Nephron progenitor cell (in vitro differentiated cells): Measurements from ENCODE around the gene FAP.

Experiments used
- DNase-seq: peaks from one replicate; pipeline ENCODE4 v3.0.0; 2021
- H3K27ac Mint-ChIP-seq: 2 replicates; pipeline ENCODE4 v1.8.0; 2021; ENCODE audit warnings: mild to moderate bottlenecking, moderate library complexity, mixed read lengths
- H3K27me3 Mint-ChIP-seq: 2 replicates; pipeline ENCODE4 v1.8.0; 2021; ENCODE audit warnings: mild to moderate bottlenecking, low read depth, mixed read lengths; ENCODE audit not compliant: poor library complexity
- H3K36me3 Mint-ChIP-seq: 2 replicates; pipeline ENCODE4 v1.8.0; 2021; ENCODE audit warnings: low read depth, mixed read lengths
- H3K4me1 Mint-ChIP-seq: 2 replicates; pipeline ENCODE4 v1.8.0; 2021; ENCODE audit warnings: mixed read lengths
- H3K4me3 Mint-ChIP-seq: 2 replicates; pipeline ENCODE4 v1.8.0; 2021; ENCODE audit warnings: mild to moderate bottlenecking, moderate library complexity, mixed read lengths
- H3K9me3 Mint-ChIP-seq: 2 replicates; pipeline ENCODE4 v1.8.0; 2021; ENCODE audit warnings: mild to moderate bottlenecking, moderate library complexity, mixed read lengths
- CTCF ChIP-seq: fragments of 200-600 bp; sonication (generic); IDR thresholded peaks from 2 replicates; pipeline ENCODE4 v1.5.0; 2021; ENCODE audit warnings: antibody characterized with exemption

Gene FAP

DNA sequence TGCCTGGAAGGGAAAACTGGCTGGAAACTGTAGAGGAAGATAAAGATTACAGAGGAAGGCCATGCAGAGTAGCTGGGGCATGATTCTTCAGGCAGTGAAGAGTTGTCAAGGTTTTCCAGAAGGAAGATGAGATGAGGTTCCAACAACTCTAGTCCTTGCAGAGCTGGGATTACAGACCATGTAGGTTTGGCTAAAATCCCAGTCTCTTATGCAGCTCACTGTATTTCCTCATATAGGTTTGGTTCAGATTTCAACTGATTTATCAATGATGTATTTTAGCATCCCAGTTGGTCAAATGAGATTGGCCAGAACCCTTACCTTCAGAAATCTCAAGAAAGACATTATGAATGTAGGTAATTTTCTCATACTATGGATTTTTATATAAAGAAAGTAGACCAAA, 16.4 kb downstream of the FAP start:
- no peak overlapping the region for H3K27ac Mint-ChIP-seq
- H3K4me3 Mint-ChIP-seq = no peak overlapping the region
- no peak for TF ChIP-seq CTCF
- no peaks in the 10 kb centered on the region for H3K4me1 Mint-ChIP-seq
- no peak for DNase-seq
- no peaks in the 10 kb centered on the region for H3K9me3 Mint-ChIP-seq
- no peaks in the 10 kb centered on the region for H3K27me3 Mint-ChIP-seq
- no peaks in the 10 kb centered on the region for H3K36me3 Mint-ChIP-seq

DNA sequence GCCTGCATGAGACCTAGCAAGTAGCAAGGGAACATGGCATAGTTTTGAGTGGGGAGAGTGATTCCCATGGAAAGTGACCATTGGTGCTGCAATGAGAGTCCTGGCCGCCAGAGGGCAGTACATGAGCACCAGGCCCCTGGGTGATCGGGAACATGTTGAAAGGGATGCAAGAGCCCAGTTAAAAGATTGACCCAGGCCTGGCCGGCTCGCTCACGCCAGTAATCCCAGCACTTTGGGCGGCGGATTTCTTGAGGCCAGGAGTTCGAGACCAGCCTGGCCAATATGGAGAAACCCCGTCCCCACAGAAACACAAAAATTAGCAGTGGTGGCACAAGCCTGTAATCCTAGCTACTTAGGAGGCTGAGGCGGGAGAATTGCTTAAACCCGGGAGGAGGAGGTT, 22.2 kb downstream of the FAP start:
- TF ChIP-seq CTCF = peak; percentile 73
- Mint-ChIP-seq H3K9me3 (no peaks in the 10 kb centered on the region), H3K27ac (no peak overlapping the region), H3K4me3 (no peak overlapping the region), H3K36me3 (no peaks in the 10 kb centered on the region), H3K27me3 (peaks cover 4% of the 10 kb centered on the region), H3K4me1 (no peaks in the 10 kb centered on the region)
- peak; percentile 73 for DNase-seq

GRCh38 chr2:162220368-162220767, 22.9 kb downstream of the FAP start:
- Mint-ChIP-seq H3K4me1 (no peaks in the 10 kb centered on the region), H3K36me3 (no peaks in the 10 kb centered on the region), H3K27me3 (peaks cover 7% of the 10 kb centered on the region), H3K27ac (no peak overlapping the region), H3K9me3 (no peaks in the 10 kb centered on the region), H3K4me3 (no peak overlapping the region)
- DNase-seq = no peak
- no peak for TF ChIP-seq CTCF

GRCh38 chr2:162219426-162219825, 23.8 kb downstream of the FAP start:
- DNase-seq = no peak
- H3K4me3 Mint-ChIP-seq = no peak overlapping the region
- no peak overlapping the region for H3K27ac Mint-ChIP-seq
- no peaks in the 10 kb centered on the region for H3K36me3 Mint-ChIP-seq
- no peak for TF ChIP-seq CTCF
- no peaks in the 10 kb centered on the region for H3K9me3 Mint-ChIP-seq
- peaks cover 7% of the 10 kb centered on the region for H3K27me3 Mint-ChIP-seq
- H3K4me1 Mint-ChIP-seq = no peaks in the 10 kb centered on the region

GRCh38 chr2:162217598-162217997, 25.6 kb downstream of the FAP start:
- no peak for DNase-seq
- TF ChIP-seq CTCF = no peak
- no peaks in the 10 kb centered on the region for H3K9me3 Mint-ChIP-seq
- peaks cover 7% of the 10 kb centered on the region for H3K27me3 Mint-ChIP-seq
- no peaks in the 10 kb centered on the region for H3K36me3 Mint-ChIP-seq
- H3K4me1 Mint-ChIP-seq = no peaks in the 10 kb centered on the region
- no peak overlapping the region for H3K27ac Mint-ChIP-seq
- no peak overlapping the region for H3K4me3 Mint-ChIP-seq

GRCh38 chr2:162215162-162215561, 28.1 kb downstream of the FAP start:
- H3K4me3 Mint-ChIP-seq = no peak overlapping the region
- no peak overlapping the region for H3K27ac Mint-ChIP-seq
- no peaks in the 10 kb centered on the region for H3K9me3 Mint-ChIP-seq
- no peaks in the 10 kb centered on the region for H3K4me1 Mint-ChIP-seq
- H3K36me3 Mint-ChIP-seq = no peaks in the 10 kb centered on the region
- no peak for TF ChIP-seq CTCF
- DNase-seq = no peak
- peaks cover 7% of the 10 kb centered on the region for H3K27me3 Mint-ChIP-seq
